ENCODE results near the gene YARS1. TPM values are rescaled to one million over a fixed set of nuclear protein-coding genes. Genes with fewer than 3 reads are reported as not detected.

Gene YARS1
- polyA plus RNA-seq, 1 donor, result 78.6 TPM

DNA sequence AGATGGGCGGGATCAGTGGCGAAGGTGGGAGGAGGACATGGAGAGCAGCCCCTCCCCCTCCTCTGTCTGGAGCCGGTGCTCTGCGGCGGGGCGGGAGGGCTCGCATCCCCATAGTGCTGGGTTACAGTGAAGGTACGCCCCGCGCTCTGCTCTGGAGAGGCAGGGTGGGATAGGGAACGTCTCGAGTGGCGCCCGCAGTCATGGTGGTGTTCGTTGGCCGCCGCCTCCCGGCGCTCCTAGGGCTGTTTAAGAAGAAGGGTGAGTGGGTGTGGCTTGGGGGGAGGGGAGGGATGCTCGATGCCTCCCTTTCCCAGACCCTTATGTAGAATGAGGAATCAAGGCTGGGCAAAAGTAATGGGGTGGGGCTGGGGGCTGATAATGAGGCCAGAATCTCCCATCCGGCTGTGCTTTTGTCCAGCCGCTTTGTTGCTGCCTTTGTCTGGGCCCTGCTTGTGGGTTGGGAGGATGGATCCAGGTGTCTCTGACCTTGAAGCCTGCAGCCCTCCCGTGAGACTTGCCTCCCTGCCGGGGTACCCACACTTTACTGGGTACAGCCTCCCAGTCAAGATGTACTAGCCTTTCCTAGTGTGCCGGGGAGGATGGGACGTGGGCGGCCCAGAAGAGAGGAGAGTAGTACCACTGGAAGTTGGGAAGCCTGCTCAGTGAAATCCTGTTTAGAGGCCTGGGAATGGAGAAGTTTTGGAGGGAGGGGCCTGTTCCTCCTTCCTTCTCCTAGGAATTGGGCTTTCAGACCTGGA lies 51.4 kb downstream of the YARS1 start:
- DNase-seq, result no peak

DNA sequence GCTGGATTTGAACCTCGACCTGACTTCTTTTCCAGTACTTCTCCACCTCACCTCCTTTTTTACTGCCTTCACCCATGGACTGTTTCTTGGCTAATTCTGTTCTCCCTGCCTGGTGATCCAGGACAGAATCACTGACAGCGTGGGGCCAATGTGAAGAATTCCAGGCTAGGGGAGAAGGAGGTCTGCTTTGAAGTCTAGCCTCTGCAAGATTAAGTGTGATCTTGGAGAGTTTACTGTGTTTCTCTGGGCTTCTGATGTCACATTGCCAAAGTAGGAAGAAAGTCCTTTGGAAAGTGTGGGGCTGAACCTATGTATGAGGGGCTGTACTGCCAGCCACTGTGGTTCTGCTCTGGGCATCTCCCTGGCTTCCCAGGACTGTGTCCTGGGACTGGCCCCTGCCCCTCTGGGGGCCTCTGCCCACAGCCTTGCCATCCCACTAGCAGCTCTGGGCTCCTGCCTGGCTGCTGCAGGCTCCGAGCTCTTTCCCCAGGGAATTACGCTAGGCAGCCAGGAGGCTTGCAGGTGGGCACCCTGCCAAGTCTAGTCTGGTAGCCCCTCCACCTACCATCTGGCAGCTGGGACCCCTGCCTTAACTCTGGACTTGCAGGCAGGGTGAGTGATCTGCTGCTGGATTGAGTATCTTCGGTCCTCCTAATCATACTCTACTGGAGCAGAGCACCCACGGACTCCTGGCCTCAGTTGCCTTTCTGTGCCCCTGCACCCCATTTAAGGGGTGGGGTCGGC lies 52.2 kb downstream of the YARS1 start:
- DNase-seq, result no peak

DNA sequence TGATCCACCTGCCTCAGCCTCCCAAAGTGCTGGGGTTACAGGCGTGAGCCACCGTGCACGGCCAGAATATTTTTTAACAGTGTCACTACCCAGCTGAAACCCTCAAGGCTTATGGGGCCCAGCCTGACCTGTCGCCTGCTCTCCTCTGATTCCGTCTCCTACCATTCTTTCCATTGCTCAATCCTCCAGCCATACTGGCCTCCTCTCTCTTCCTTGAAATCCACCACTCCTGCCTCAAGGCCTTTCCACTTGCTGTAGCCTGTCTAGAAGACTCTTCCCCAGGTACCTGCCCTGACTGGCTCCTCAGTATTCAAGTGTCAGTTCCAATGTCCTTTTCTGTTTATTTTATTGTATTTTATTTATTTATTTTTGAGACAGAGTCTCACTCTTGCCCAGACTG lies 53.9 kb downstream of the YARS1 start:
- no peak for DNase-seq

DNA sequence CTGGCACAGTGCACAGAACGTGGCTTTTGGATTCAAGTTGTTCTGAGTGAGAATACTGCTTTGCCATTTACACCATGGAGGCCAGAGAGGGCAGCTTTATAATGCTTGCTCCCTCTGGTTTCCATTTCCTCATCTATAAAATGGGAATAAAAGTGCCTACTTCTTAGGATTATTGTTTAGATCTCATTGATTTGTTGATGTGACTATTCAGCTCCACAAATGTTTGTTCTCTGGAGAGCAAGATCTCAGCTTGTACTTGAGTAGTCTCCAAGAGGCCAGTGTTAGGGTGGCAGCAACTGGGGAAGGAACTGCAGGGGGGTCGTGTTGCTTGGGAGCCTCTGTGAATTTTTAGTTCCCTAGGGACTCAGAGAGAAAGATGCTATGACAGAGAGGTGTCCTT lies 55.2 kb downstream of the YARS1 start:
- no peak for DNase-seq

DNA sequence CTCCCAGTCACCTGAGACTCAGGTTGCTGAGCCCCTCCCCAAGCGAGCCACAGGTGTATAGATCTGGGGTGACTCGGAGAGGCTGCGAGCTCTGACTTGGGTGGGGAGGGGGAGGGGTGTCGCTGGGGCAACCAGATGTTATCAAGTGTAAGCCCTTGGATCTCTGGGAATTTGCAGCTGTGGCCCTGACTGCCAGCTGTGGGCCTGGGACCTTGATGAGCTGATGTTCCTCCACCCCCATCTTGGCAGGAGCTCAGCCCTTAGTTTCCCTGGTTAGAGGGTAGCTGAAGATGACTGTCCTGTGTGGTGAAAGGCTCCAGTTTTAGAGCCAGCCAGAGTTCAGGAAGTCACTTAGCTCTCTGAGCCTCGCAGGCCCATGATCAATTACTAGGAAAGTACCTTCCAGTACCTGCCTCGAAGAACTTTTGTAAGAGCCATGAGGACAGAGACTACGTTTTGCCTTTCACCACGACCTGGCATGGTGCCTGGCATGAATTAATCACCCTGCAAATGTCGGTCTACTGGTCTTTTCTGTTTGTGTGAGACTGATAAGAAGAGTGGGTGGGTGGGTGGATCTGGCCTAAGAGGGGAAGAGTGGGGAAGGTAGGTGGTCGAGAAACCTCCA lies 55.8 kb downstream of the YARS1 start:
- DNase-seq, result no peak

DNA sequence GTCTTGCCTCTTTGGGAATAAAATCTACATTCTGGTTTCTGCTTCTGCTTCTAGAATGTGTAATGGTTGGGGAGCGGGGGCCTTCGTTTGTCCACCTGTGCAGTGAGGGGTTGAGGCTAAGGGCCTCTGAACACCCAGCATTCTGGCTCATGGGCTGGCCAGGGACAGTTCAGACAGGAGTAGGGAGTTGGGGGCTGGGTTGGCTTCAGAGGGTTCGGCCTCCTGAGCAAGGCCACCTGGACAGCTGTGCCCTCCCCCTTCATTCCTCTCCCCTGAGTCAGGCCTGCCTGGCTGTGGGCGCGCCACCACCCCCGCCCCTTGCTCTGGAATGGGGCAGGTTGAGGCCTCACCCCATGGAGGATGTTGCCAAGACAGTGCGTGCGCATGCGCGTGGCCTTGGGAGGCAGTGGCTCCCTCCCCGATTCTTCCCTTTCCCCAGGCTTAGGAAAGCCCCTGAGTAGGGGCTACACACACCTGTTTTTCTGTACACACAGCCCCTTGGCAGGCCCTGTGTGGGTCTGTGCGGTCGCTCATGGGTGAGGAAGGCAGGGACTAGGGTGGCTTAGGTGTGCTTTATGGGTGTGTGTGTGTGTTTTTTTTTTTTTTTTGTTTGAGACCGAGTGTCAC lies 57.0 kb downstream of the YARS1 start:
- peak; percentile 81 for DNase-seq

DNA sequence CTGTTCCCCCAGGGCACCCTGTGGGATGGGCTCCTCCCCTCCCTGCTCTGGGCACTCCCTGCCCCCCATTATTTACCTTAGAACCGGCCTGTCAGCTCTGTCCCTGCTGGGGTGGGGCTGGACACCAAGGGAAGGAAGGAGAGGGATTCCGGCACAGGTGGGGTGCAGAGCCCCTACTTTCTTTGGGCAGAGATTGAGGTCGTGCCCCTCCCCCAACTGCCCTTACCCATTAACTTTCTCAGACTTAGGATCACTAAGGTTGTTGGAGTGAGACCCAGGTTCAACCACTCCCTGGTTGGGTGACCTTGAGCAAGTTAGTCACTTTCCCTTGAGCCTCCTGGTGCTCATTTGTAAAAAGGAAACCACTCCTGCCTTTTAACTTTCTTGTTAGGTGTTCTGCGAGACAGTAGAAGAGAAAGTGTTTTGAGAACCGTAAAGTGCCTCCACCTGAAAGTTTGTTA lies 57.6 kb downstream of the YARS1 start:
- DNase-seq, result no peak

DNA sequence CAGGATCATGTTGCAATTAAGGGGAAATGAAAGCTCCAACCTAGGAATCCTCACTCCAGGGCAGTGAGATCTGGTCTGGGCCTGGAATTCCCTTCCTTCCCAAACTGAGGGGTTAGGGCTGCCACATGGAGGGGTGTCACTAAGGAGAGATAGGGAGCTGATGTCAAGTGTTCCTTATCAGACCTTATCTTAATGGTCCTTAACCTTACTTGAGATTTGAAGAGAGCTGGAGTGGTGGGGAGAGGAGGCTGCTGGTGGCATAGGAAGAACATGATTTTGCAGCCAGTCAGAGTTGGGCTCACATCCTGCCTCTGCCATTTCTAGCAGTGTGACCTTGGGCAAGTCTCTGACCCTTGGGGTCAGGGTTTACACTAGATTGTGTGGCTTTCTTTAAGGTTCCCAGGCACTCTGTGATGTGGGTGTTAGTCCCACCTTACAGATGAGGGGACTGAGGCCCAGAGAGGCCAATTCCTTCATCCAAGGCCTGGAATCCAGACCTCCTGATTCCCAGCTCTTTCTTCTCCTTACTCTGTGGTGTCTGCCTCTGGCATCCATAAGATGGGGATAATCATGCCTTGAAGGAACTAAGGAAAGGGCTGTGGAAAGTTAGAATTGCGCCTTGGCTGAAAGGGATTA lies 58.2 kb downstream of the YARS1 start:
- no peak for DNase-seq

DNA sequence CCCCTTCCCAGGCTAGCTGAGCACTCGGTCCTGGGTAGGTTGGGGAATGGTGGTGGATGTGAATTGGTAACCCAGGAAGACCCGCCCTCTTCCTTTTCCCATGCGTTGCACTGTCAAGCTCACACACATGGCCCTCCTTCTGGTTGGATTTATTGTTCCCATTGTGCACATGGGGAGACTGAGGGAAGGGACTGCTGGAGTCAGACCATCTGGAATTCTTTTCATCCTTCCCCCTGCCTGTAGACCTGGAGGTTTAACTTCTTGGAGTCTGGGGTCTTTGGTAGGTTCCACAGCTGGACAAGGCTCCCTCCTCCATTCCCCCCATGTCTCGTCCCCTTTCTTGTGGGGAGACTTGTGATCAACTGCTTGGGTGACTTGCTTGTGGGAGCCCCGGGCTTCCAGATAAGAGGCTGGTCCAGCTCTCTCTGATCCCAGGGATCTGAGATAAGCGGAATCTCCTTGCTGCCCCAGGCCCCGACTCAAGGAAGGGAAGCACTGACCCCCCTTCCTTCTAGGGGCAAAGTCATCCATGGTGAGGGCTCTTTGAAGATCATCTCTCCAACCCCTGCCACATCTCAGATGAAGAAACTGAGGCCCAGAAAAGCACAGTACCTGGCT lies 58.9 kb downstream of the YARS1 start:
- no peak for DNase-seq

DNA sequence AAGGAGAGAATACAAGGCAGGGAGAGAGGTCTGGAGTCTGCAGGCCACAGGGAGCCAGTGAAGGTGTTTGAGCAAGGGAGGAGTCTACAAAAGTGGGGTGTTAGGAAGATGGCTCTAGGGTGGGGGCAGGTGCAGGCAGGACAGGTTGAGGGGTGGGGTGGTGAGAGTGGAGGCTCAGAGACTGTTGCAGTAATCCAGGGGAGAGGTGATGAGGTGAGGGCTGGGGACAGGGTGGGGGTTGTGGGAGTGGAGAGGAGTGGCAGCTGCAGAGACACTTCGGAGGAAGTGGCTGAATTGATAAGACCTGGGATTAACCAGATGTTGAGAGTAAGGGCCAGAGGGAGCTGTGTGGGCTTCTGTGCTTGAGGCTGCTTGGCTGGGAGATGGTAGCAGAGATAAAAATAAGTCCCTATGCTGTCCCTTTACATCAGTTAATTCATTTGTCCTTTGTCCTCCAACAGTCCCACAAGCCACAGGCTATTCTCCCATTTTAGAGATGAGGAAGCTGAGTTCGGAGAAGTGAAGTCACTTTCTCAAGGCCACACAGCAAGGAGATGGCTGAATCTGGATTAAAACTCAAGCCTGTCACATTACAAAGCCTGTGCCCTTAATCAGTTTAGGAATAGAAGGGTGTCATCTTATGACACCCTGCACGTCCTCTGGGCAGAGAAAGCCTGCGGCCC lies 59.8 kb downstream of the YARS1 start:
- no peak for DNase-seq

DNA sequence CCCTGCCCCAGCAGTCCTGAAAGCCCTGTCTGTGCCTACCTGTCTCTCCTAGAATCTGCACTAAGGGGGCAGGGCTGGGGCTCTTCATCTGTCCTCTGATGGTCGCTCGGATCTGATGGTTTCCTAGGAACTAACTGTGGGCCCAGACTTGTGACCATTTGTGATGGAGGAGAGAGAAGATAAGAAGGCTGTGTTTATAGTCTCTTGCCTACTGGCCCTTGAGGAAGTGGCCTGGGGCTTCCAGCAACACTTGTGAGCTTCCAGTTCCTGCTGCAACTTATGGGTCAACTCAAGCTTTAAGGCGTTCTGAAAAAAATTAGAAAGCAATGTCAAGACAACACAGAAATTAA lies 61.4 kb downstream of the YARS1 start:
- DNase-seq, result no peak

DNA sequence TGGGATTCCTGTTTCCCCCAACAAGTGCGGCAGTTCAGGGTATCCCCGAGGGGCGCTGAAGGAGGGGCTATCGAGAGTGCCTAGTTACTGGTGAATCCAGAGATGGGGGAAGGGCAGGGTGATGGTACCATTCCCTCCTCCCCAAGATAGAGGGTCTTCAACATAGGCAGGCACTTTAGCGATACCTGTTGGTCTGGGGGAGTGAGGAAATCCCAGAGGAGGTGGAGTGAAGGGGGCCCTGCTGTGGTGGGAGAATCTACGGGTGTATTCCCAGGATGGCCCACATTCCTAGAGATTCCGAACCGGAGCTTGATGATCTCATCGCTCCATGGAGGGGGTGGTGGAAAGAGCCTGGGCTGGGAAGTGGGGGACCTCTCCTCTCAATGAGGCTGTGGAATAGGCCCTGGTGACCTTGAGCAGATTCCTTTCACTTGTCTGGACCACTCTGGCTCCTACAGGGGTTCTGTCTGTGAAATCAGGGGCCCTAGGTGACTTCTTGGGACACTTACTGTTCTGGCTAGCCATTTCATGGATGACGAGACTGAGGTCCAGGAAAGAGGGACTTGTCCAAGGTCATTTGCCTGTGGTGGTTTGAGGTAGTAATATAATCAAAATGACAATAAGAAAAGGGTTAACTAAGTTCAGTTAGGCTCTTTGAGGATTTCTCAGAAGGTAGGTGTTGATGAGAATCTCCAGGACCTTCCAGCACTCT lies 61.9 kb downstream of the YARS1 start:
- no peak for DNase-seq

DNA sequence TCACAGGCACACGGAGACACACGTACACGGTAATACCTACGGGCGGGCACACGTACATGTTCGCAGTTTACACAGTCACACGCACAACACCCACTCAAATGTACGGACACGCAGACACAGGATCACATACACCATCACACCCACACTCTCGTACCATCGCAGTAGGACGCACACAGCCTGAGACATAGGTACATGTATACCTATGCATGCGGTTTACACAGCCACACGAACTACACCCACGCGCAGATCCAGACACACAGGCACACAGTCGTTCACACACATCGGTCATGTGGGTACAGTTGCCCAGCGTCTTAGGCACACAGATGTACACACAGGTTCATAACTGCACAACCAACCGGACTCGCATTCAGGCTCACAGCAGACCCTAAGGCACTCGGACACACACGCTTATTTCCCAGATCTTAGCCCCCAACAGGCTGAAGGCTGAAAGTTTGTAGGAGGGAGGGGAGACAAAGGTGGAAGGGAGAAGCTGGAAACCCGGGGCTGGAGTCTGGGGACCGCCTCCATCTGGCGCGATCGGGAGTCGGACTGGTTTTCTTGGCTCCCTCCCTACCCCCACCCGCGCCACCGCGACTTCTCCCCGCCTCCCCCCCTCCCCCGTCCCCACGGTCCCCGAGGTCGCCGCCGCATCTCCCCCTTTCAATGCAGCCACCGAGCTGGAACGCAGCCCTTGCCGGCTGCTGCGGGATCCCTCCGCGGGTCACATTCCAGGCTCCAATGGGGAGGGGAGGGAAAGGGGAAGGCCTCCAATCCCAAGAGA lies 62.7 kb downstream of the YARS1 start:
- DNase-seq, result peak; percentile 77

DNA sequence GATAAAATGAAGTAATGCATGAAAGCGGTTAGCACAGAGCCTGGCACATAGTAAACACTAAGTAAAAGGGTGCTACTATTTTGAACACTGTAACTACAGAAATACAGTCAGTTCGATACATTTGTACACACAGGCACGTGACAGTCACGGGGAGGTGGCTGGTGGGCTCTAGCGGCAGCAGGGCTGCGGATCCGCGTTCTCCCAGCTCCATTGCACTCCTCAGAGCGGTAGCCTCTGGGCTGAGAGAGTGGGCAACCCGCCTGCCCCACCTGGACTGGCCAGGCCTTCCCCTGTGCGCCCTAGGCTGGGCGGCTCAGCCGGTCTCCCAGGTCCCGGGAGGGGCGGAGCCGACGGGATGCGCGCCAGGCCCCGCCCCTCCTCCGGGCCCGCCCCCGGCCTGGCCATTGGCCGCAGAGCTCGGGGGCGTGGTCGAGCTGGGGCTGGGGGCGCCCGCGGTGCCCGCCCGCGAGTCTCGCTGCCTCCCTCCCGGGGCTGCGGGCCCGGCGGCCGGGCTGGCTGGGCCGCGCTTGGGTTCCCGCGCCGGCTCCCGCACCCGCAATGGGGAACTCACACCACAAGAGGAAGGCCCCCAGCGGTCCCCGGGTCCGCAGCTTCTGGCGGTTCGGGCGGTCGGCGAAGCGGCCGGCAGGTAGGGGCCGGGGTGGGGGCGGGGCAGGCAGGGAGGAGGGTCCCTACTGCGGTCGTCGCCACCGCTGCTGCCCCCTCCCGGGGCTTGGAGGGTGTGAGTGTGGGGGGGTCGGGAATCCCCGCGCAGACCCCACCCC lies 63.4 kb downstream of the YARS1 start:
- peak; percentile 86 for DNase-seq

DNA sequence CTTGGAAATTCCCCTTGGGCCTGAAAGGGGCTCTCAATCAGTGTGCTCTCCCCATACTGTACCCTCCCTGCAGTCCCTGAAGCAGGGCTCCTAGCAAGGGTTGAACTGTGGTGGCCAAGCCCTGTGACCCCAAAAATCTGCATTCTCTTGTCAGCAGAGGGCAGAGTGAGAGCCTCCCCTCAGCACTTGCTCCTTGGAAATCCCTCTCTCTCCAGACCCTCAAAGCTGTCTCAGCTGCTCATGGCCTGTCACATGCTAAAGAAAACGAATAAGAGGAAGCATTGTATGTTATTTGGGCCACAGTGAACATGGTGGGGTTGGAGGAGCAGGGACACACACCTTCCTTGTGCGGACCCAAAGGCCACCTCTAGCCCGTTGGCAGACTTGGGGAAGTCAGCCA lies 67.4 kb downstream of the YARS1 start:
- DNase-seq, result no peak

DNA sequence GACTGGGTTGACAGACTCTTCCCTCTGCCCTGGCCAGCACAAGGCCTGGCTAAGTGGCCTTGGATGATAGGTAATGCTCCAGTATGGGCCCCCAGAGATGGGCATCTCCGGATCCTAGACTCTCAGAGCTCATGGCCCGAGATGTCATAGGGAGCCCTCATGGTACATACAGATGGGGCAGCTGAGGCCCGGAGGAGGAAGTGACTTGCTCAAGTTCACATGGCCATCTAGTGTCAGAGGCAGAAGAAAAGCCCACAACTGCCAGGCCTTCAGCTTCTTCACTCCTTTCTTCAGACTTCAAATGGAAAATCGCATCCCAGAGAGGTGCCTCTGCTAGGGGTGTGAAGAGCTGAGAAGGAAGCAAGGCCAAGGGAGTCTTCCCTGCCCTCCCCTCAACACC lies 67.8 kb downstream of the YARS1 start:
- no peak for DNase-seq

DNA sequence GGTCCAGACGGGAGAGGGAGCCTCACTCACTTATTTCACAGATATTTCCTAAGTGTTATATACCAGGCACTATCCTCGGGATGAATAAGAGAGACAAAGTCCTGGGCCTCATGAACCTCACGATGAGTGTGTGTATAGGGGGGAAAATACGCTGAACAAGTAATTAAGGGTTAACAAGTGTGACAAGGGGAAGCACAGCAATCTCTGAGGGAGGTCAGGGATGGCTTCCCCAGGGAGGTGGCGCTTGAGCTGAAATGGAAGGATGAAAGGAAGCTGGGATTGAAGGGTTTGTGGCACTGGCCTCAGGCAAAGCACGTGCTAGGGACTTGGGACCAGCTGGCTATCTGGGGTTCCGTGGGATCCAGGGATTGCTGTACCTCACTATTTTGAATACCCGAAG lies 68.2 kb downstream of the YARS1 start:
- no peak for DNase-seq

DNA sequence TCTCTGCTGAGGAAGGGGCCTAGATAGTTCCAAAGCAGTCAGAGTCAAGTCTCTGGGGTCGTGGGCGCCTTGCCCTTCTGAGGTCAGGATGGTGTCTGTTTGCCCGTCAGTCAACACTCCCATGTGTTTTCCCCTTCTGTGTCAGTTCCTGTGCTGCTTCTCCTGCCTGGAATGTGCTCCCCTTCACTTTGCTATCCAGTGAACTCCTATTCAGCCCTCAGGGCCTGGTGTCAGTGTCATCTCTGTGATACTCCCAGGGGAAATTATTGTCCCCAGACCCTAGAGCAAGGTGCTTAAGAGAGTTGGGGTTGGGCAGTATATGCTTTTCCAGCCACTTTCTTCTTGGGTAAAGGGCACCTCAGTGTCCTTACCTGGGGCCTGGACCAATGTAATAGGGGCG lies 68.8 kb downstream of the YARS1 start:
- DNase-seq, result no peak

DNA sequence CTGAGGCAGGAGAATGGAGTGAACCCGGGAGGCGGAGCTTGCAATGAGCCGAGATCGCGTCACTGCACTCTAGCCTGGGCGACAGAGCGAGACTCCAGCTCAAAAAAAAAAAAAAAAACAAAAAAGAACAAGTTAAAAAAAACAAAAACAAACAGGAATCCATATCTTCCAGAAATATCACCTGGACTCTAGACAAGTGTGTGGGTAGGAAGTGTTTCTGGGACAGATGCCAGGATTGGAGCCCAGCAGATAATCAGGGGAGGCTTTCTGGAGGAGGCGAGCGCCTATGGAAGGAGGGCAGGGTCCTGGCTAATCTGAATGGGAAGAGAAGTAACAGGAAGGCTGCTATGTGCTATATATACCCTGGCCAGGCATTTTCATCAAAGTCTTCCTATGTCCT lies 71.0 kb downstream of the YARS1 start:
- DNase-seq, result no peak

Measured in left kidney (tissue), 2 donors.